Neuronal stem cell (in vitro differentiated cells): ENCODE results near the gene CHAD.

Source experiments
- DNase-seq: peaks from one replicate; pipeline ENCODE4 v3.0.0-alpha.2; 2013; ENCODE audit warnings: low spot score
- H2AFZ ChIP-seq: one replicate; pipeline ENCODE4 v1.6.1; 2013; ENCODE audit warnings: mild to moderate bottlenecking, low read length, inconsistent platforms
- H2AK5ac ChIP-seq: 2 replicates; pipeline ENCODE4 v1.6.1; 2013; ENCODE audit warnings: low read depth, mild to moderate bottlenecking, inconsistent platforms, low read length, moderate library complexity, mixed read lengths
- H2BK120ac ChIP-seq: 2 replicates; pipeline ENCODE4 v1.6.1; 2013; ENCODE audit warnings: low read depth, mild to moderate bottlenecking, inconsistent platforms, low read length, moderate library complexity, mixed read lengths
- H2BK12ac ChIP-seq: one replicate; pipeline ENCODE4 v1.6.1; 2013; ENCODE audit warnings: low read length, inconsistent platforms
- H2BK15ac ChIP-seq: 2 replicates; pipeline ENCODE4 v1.6.1; 2013; ENCODE audit warnings: mild to moderate bottlenecking, low read length, inconsistent platforms, mixed read lengths
- H2BK5ac ChIP-seq: one replicate; pipeline ENCODE4 v1.6.1; 2013; ENCODE audit warnings: inconsistent platforms, mild to moderate bottlenecking, low read length, moderate library complexity
- H3K14ac ChIP-seq: one replicate; pipeline ENCODE4 v1.6.1; 2013; ENCODE audit warnings: low read length, inconsistent platforms
- H3K18ac ChIP-seq: 2 replicates; pipeline ENCODE4 v1.6.1; 2013; ENCODE audit warnings: low read length, inconsistent platforms
- H3K23ac ChIP-seq: 2 replicates; pipeline ENCODE4 v1.6.1; 2013; ENCODE audit warnings: low read depth, mild to moderate bottlenecking, mixed read lengths, low read length, inconsistent platforms; ENCODE audit not compliant: poor library complexity
- H3K27ac ChIP-seq: replicated peaks from 3 replicates; pipeline ENCODE4 v1.5.1; 2013; ENCODE audit warnings: low read length, inconsistent platforms
- H3K27me3 ChIP-seq, 3 experiments: 2 replicates each; pipeline ENCODE4 v1.6.1; 2013; ENCODE audit warnings: low read length in 3 of 3, mild to moderate bottlenecking in 2 of 3, inconsistent platforms in 1 of 3, low read depth in 1 of 3, mixed read lengths in 1 of 3, moderate library complexity in 1 of 3; ENCODE audit not compliant: control insufficient read depth in 3 of 3, insufficient read depth in 3 of 3
- H3K36me3 ChIP-seq, 2 donors: replicated peaks in 1 of 2; 2 replicates each; pipeline ENCODE4 v1.6.1; 2013; ENCODE audit warnings: low read length in 2 of 2; ENCODE audit not compliant: control insufficient read depth in 2 of 2, insufficient read depth in 2 of 2
- H3K4ac ChIP-seq: 2 replicates; pipeline ENCODE4 v1.6.1; 2013; ENCODE audit warnings: inconsistent platforms, mild to moderate bottlenecking, low read length, moderate library complexity
- H3K4me1 ChIP-seq, 2 donors: 1 replicate in 1 of 2; 2 replicates in 1 of 2; pipeline ENCODE4 v1.6.1; 2013; ENCODE audit warnings: low read length in 2 of 2, low read depth in 1 of 2; ENCODE audit not compliant: control insufficient read depth in 2 of 2, insufficient read depth in 1 of 2
- H3K4me2 ChIP-seq: one replicate; pipeline ENCODE4 v1.6.1; 2013; ENCODE audit warnings: mild to moderate bottlenecking, low read length, inconsistent platforms; ENCODE audit not compliant: insufficient read depth, poor library complexity, severe bottlenecking
- H3K4me3 ChIP-seq, 2 donors: 2 replicates each; pipeline ENCODE4 v1.5.1; 2013; ENCODE audit warnings: low read length in 2 of 2, mild to moderate bottlenecking in 2 of 2, inconsistent platforms in 1 of 2, moderate library complexity in 1 of 2
- H3K79me1 ChIP-seq: one replicate; pipeline ENCODE4 v1.6.1; 2013; ENCODE audit warnings: low read depth, mild to moderate bottlenecking, inconsistent platforms, low read length, moderate library complexity
- H3K9ac ChIP-seq: one replicate; pipeline ENCODE4 v1.6.1; 2013; ENCODE audit warnings: mild to moderate bottlenecking, low read depth, low read length, inconsistent platforms; ENCODE audit not compliant: poor library complexity
- H3K9me3 ChIP-seq, 2 donors: replicated peaks in 1 of 2; 2 replicates each; pipeline versions ENCODE3 to v1.6.1; 2013; ENCODE audit warnings: low read length in 2 of 2, mild to moderate bottlenecking in 2 of 2, inconsistent platforms in 1 of 2, low read depth in 1 of 2, mixed read lengths in 1 of 2, moderate library complexity in 1 of 2; ENCODE audit not compliant: control insufficient read depth in 2 of 2, insufficient read depth in 1 of 2
- H4K8ac ChIP-seq: one replicate; pipeline ENCODE4 v1.6.1; 2013; ENCODE audit warnings: low read depth, mild to moderate bottlenecking, inconsistent platforms, low read length, moderate library complexity
- H4K91ac ChIP-seq: one replicate; pipeline ENCODE4 v1.6.1; 2013; ENCODE audit warnings: low read length, low read depth, mild to moderate bottlenecking, inconsistent platforms; ENCODE audit not compliant: poor library complexity
- WGBS, 2 donors: extraction: QIAGEN DNeasy Blood & Tissue Kit; methylation state at CpG; one replicate each; pipeline ENCODE4 v1.1.7; 2013; ENCODE audit warnings: missing lambda C conversion rate in 2 of 2, mixed read lengths in 1 of 2; ENCODE audit not compliant: insufficient read length in 2 of 2, insufficient replicate concordance in 1 of 2; ENCODE audit errors: extremely low coverage in 2 of 2; 5-methylcytosine and 5-hydroxymethylcytosine counted together

The CHAD gene

GRCh38 chr17:50508573-50509460 lies 40.1 kb upstream of the CHAD start:
- H3K23ac ChIP-seq: no peak overlapping the region
- H3K14ac ChIP-seq: peak overlapping the region; percentile 87
- peaks cover 0 to 31% (median 0%) of the 10 kb centered on the region in 3 experiments for H3K27me3 ChIP-seq
- no peaks in the 10 kb centered on the region for H3K36me3 ChIP-seq
- no peak overlapping the region for H3K4ac ChIP-seq
- no peaks in the 10 kb centered on the region for H3K9me3 ChIP-seq
- peak overlapping the region; percentile 54 for H3K27ac ChIP-seq
- peaks cover 11 to 21% of the 10 kb centered on the region in 2 donors for H3K4me1 ChIP-seq
- peak overlapping the region; percentile 29 for H2BK5ac ChIP-seq
- peak overlapping the region in 1 of 2 donors; percentile 79 for H3K4me3 ChIP-seq
- DNase-seq: no peak
- no peak overlapping the region for H4K91ac ChIP-seq
- peak overlapping the region; percentile 16 for H2BK120ac ChIP-seq
- H3K9ac ChIP-seq: peak overlapping the region; percentile 84
- no peak overlapping the region for H2BK12ac ChIP-seq
- no peak overlapping the region for H4K8ac ChIP-seq
- H2AK5ac ChIP-seq: peak overlapping the region; percentile 24
- peak overlapping the region; percentile 89 for H3K4me2 ChIP-seq
- H3K79me1 ChIP-seq: no peaks in the 10 kb centered on the region
- peak overlapping the region; percentile 57 for H2AFZ ChIP-seq
- WGBS, 2 donors: no CpG with 5 or more reads among the region's 32 CpGs
- peak overlapping the region; percentile 83 for H2BK15ac ChIP-seq
- H3K18ac ChIP-seq: peak overlapping the region; percentile 88

- Histone ChIP-seq H3K18ac (peak within 1 kb of the TSS; percentile 95), H3K27me3 (peaks cover 0 to 34% (median 0%) of the 10 kb centered on the region in 3 experiments), H3K23ac (peak within 1 kb of the TSS; percentile 59), H3K36me3 (no peaks in the 10 kb centered on the region), H2BK12ac (no peak within 1 kb of the TSS), H2BK15ac (peak within 1 kb of the TSS; percentile 83), H2AK5ac (peak within 1 kb of the TSS; percentile 51), H2BK120ac (peak within 1 kb of the TSS; percentile 75), H3K4me1 (peaks cover 13 to 23% of the 10 kb centered on the region in 2 donors), H2AFZ (peak within 1 kb of the TSS; percentile 57), H3K27ac (peak within 1 kb of the TSS; percentile 54), H3K14ac (peak within 1 kb of the TSS; percentile 87), H2BK5ac (peak within 1 kb of the TSS; percentile 29), H4K91ac (no peak within 1 kb of the TSS), H3K9me3 (no peaks in the 10 kb centered on the region), H3K4me2 (peak within 1 kb of the TSS; percentile 89), H3K79me1 (no peaks in the 10 kb centered on the region), H4K8ac (no peak within 1 kb of the TSS), H3K9ac (peak within 1 kb of the TSS; percentile 84), H3K4me3 (peak within 1 kb of the TSS in 1 of 2 donors; percentile 79), H3K4ac (no peak within 1 kb of the TSS)
- DNase-seq: peak; percentile 83
- no CpG with 5 or more reads among the region's 66 CpGs for whole genome bisulfite sequencing, 2 donors
These were observed 39.3 kb upstream of the CHAD start, which contains the start of gene MYCBPAP for GRCh38 chr17:50507871-50508572. Gene MYCBPAP, plus strand, starts transcription at chr17:50508439. Its CDS starts 236 bp downstream, at chr17:50508675.

- H3K18ac ChIP-seq: no peak overlapping the region
- no peak overlapping the region for H4K91ac ChIP-seq
- H2BK120ac ChIP-seq: no peak overlapping the region
- DNase-seq: no peak
- H3K4me1 ChIP-seq: peaks cover 11 to 21% of the 10 kb centered on the region in 2 donors
- no CpG with 5 or more reads among the region's 7 CpGs for WGBS, 2 donors
- H3K23ac ChIP-seq: no peak overlapping the region
- no peak overlapping the region for H2BK12ac ChIP-seq
- no peak overlapping the region for H3K27ac ChIP-seq
- H3K27me3 ChIP-seq: peaks cover 0 to 37% (median 0%) of the 10 kb centered on the region in 3 experiments
- no peak overlapping the region for H3K14ac ChIP-seq
- H3K4me3 ChIP-seq: no peak overlapping the region
- H3K9ac ChIP-seq: no peak overlapping the region
- no peak overlapping the region for H3K4me2 ChIP-seq
- H4K8ac ChIP-seq: no peak overlapping the region
- no peak overlapping the region for H2AFZ ChIP-seq
- H3K36me3 ChIP-seq: no peaks in the 10 kb centered on the region
- H2AK5ac ChIP-seq: no peak overlapping the region
- no peak overlapping the region for H3K4ac ChIP-seq
- peak overlapping the region; percentile 6 for H2BK15ac ChIP-seq
- no peaks in the 10 kb centered on the region for H3K9me3 ChIP-seq
- H2BK5ac ChIP-seq: no peak overlapping the region
- H3K79me1 ChIP-seq: no peaks in the 10 kb centered on the region
These were observed 37.6 kb upstream of the CHAD start for GRCh38 chr17:50506298-50506697.
